HEK293T (cell line): Measurements from ENCODE around the gene AOAH.

Source experiments
- CTCF ChIA-PET: fragments of 350-600 bp; formaldehyde crosslinking; extraction: SDS; loops from one replicate; lab custom pipeline; 2021; ENCODE audit warnings: antibody characterized with exemption, inconsistent platforms; lab: Yijun Ruan, JAX
- POLR2A ChIA-PET: fragments of 350-600 bp; formaldehyde crosslinking; extraction: SDS; loops from one replicate; lab custom pipeline; 2020; ENCODE audit warnings: antibody characterized with exemption, inconsistent platforms; lab: Yijun Ruan, JAX
- DNase-seq: peaks from one replicate; pipeline ENCODE4 v3.0.0; 2012; ENCODE audit warnings: mixed read lengths; ENCODE audit errors: extremely low spot score
- ARNT ChIP-seq: fragments of 450-650 bp; IDR thresholded peaks from 2 replicates; pipeline ENCODE4 v1.6.1; 2017; ENCODE audit warnings: mild to moderate bottlenecking
- BHLHE40 ChIP-seq: fragments of 450-650 bp; IDR thresholded peaks from 2 replicates; pipeline ENCODE4 v1.6.1; 2016; ENCODE audit warnings: mild to moderate bottlenecking, moderate library complexity, borderline replicate concordance
- CTBP1 ChIP-seq: fragments of 450-650 bp; IDR thresholded peaks from 2 replicates; pipeline ENCODE4 v1.6.1; 2016; ENCODE audit warnings: borderline replicate concordance
- ELF4 ChIP-seq: fragments of 450-650 bp; IDR thresholded peaks from 2 replicates; pipeline ENCODE4 v1.6.1; 2017; ENCODE audit warnings: antibody characterized with exemption
- FOXA1 ChIP-seq: fragments of 450-650 bp; IDR thresholded peaks from 2 replicates; pipeline ENCODE4 v1.6.1; 2016; ENCODE audit warnings: mild to moderate bottlenecking
- FOXK2 ChIP-seq: fragments of 450-650 bp; IDR thresholded peaks from 2 replicates; pipeline ENCODE4 v1.6.1; 2016; ENCODE audit warnings: mild to moderate bottlenecking
- FOXM1 ChIP-seq: fragments of 450-650 bp; IDR thresholded peaks from 2 replicates; pipeline ENCODE4 v1.6.1; 2017; ENCODE audit warnings: mild to moderate bottlenecking, borderline replicate concordance
- HDGF ChIP-seq: fragments of 450-650 bp; IDR thresholded peaks from 2 replicates; pipeline ENCODE4 v1.6.1; 2017; ENCODE audit warnings: antibody characterized with exemption, borderline replicate concordance
- L3MBTL2 ChIP-seq: fragments of 450-650 bp; conservative IDR thresholded peaks from 2 replicates; pipeline ENCODE4 v1.6.1; 2016; ENCODE audit warnings: mild to moderate bottlenecking
- LEF1 ChIP-seq: fragments of 450-650 bp; IDR thresholded peaks from 2 replicates; pipeline ENCODE4 v1.6.1; 2017; ENCODE audit warnings: mild to moderate bottlenecking, borderline replicate concordance
- NFRKB ChIP-seq: fragments of 450-650 bp; IDR thresholded peaks from 2 replicates; pipeline ENCODE4 v1.6.1; 2016; ENCODE audit warnings: mild to moderate bottlenecking, moderate library complexity
- PKNOX1 ChIP-seq: fragments of 450-650 bp; IDR thresholded peaks from 2 replicates; pipeline ENCODE4 v1.6.1; 2016
- SP1 ChIP-seq: fragments of 450-650 bp; IDR thresholded peaks from 2 replicates; pipeline ENCODE4 v1.6.1; 2017
- SUZ12 ChIP-seq: fragments of 450-650 bp; IDR thresholded peaks from 2 replicates; pipeline ENCODE4 v1.6.1; 2016; ENCODE audit warnings: mild to moderate bottlenecking
- TARDBP ChIP-seq: fragments of 450-650 bp; IDR thresholded peaks from 2 replicates; pipeline ENCODE4 v1.6.1; 2016
- ZNF384 ChIP-seq: fragments of 450-650 bp; IDR thresholded peaks from 2 replicates; pipeline ENCODE4 v1.6.1; 2016

AOAH gene

DNA sequence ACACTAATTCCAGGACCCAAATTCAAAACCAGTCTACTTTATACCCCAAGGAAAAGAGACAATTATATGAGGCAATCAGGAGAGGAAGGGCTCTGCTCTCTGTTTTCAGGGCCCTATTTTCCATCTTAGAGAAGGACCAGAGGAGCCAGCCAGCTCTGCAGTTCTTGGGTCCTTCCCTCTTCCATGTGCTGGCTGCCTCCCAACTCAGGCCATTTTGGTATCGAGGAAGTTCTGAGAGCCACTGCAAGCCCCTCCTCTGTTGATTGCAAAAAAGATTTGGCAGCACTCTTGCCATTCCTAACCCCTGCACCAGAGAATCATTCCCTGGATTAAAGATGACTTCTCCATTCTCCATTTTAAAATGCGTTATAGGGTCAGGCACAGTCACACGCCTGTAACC is 151.2 kb downstream of the AOAH start:
- CTCF ChIA-PET, result no interaction called here
- DNase-seq, result no peak

DNA sequence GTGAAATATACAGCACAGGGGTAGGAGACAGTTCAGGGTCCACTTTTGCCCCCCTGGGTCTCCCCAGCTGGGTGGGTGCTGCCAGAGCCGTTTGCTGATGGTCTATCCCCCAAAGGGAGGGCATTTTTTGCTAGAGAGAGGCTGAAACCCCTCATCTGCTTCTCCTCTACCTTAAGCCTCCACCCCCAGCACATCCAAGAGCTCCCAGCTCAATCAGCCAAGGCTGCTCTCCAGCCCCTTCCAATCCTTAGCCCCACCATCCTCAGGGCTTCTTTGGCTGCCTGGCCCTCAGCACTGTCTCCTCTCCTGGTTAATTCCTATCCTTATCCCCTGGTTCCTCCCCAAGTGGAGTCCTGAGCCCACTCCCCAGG is 153.1 kb downstream of the AOAH start:
- POLR2A ChIA-PET, result no interaction called here
- DNase-seq, result no peak
- CTCF ChIA-PET, result no interaction called here
- TF ChIP-seq ARNT, result no peak
- TF ChIP-seq CTBP1, result no peak
- TF ChIP-seq ELF4, result no peak
- TF ChIP-seq HDGF, result no peak
- TF ChIP-seq L3MBTL2, result no peak
- no peak for TF ChIP-seq FOXA1
- TF ChIP-seq ZNF384, result no peak
- TF ChIP-seq PKNOX1, result no peak
- no peak for TF ChIP-seq BHLHE40
- TF ChIP-seq NFRKB, result no peak

More for the DNA sequence above, 151.2 kb downstream of the AOAH start:
- TF ChIP-seq FOXM1 (no peak), ELF4 (no peak), SP1 (no peak), ZNF384 (no peak), TARDBP (no peak), PKNOX1 (no peak), LEF1 (no peak), CTBP1 (no peak), L3MBTL2 (no peak), ARNT (no peak), FOXK2 (no peak), NFRKB (no peak), SUZ12 (no peak), BHLHE40 (no peak), HDGF (no peak)
- POLR2A ChIA-PET, result no interaction called here

DNA sequence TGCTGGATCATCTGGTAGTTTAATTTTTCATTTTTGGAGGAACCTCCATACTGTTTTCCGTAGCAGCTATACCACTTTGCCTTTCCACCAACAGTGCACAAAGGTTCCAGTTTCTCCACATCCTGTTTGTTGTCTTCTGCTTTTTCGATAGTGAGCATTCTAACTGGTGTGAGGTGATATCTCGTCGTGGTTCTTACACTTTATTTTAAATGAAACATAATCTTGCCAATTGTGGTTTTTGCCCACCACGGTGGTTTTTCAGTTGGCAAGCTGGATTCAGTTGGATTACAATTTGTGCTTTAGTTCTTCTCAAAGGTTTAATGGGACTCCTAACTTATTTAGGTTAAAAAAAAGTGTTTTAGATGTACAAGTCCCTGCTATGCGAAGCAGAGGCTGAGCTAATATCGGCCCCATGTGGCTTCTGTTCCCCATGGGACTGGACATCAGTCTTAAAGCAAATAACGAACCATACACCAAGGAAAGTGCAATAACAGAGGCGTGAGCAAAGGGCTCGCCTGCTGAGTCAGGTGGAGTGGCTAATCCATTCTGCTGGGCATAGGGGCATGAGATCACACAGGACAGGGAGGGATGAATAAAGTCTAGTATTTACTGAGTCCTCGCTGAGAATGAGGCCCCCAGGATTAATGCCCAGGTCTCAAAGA is 153.6 kb downstream of the AOAH start:
- POLR2A ChIA-PET, result no interaction called here
- DNase-seq, result no peak
- CTCF ChIA-PET, result no interaction called here
- TF ChIP-seq BHLHE40 (no peak), FOXK2 (no peak), FOXA1 (no peak), ARNT (no peak), PKNOX1 (no peak), FOXM1 (no peak), LEF1 (no peak), NFRKB (no peak), ELF4 (no peak)

DNA sequence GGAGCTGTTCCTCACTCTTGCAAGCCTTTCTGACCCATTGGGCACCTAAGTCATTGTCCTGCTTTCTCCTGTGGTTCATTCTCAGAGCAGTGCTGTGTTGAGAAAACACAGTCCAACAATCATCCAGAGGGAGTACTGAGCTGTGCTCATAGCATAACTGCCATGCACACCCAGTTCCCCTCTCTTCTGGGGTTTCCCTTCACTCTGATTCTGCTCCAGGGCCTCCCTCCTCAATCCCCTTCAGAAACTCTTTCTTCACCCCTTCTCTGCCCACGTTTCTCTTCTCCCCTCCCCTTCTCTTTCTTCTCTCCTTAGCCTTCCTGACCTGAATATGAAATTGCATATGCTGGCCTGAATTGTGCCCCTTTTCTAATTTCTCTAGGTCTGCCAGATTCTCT is 155.8 kb downstream of the AOAH start:
- DNase-seq, result no peak
- no peak for TF ChIP-seq FOXM1
- no peak for TF ChIP-seq HDGF
- no peak for TF ChIP-seq CTBP1
- TF ChIP-seq SUZ12, result no peak
- no peak for TF ChIP-seq PKNOX1
- TF ChIP-seq L3MBTL2, result no peak
- no peak for TF ChIP-seq FOXK2
- no peak for TF ChIP-seq ELF4
- TF ChIP-seq TARDBP, result no peak
- no peak for TF ChIP-seq SP1
- no peak for TF ChIP-seq LEF1
- TF ChIP-seq ZNF384, result no peak
- no peak for TF ChIP-seq NFRKB
- no peak for TF ChIP-seq FOXA1
- TF ChIP-seq ARNT, result no peak
- ChIA-PET POLR2A (no interaction called here), CTCF (interaction anchor here (0.5 to 0.6 kb wide), 2 partner anchors 24 to 57 kb away, joined by 3 to 9 read pairs; no protein-coding TSS in a partner anchor)

DNA sequence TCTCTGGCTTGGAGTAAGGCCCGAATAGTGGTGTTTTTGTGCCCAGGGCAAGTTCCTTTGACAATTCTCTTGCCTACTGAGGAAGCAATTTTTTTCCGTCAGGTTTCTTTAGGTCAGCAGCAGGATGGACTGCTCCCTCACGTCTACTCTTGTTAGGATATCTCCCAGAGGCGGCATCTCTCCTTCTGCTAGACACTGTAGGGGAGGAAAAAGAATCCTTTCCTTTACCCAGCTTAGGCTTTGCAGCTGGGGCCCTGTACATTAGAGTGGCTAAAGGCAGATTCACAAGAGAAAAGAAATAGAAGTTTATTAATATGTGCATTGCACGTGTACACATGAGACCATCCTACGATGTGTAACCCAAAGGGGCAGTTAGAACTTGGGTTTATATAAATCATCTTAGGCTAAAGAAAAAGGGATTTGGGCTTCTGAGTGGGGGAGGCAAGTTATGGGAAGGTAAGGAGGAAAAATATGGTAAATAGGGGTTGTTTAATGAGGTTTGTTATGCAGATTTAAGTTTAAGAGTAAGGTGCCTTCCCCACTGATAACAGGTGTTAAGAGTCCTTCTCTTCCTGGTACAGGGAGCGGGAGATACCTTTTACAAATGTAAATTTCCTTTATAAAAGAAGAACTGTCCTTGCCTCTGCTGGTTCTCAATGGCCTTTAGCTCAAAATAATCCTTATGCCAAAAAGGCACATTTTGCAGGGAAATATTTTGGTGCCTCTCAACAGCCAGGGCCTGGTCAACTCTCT is 156.4 kb downstream of the AOAH start:
- POLR2A ChIA-PET, result no interaction called here
- DNase-seq, result no peak
- TF ChIP-seq TARDBP, result no peak
- TF ChIP-seq SP1, result no peak
- TF ChIP-seq FOXA1, result no peak
- TF ChIP-seq LEF1, result no peak
- TF ChIP-seq ZNF384, result no peak
- no peak for TF ChIP-seq FOXM1
- TF ChIP-seq NFRKB, result no peak
- TF ChIP-seq FOXK2, result no peak
- no peak for TF ChIP-seq SUZ12
- TF ChIP-seq CTBP1, result no peak
- no peak for TF ChIP-seq HDGF
- TF ChIP-seq ELF4, result no peak
- no peak for TF ChIP-seq ARNT
- CTCF ChIA-PET, result no interaction called here
